ENCODE results near the gene XCL2.

The XCL2 gene

GRCh38 chr1:168513656-168514404 is 30.0 kb downstream of the XCL2 start:
- Histone ChIP-seq H3K9ac (ENCODE audit: low read depth, low read length) (peak overlapping the region; percentile 27; the same call in 1 of the 2 replicates), H3K27ac (ENCODE audit: low read length) (peak overlapping the region; percentile 68), H3K4me1 (ENCODE audit: insufficient read depth, low read length) (peaks cover 41% of the 10 kb centered on the region), H4K20me1 (ENCODE audit: insufficient read depth, low read length) (no peaks in the 10 kb centered on the region), H2AFZ (ENCODE audit: low read depth, low read length) (peak overlapping the region; percentile 35; the same call in 1 of the 2 replicates), H3K36me3 (ENCODE audit: insufficient read depth, low read length) (no peaks in the 10 kb centered on the region), H3K79me2 (ENCODE audit: insufficient read depth, low read length) (no peaks in the 10 kb centered on the region), H3K9me3 (ENCODE audit: insufficient read depth, low read length, severe bottlenecking) (no peaks in the 10 kb centered on the region), H3K27me3 (ENCODE audit: insufficient read depth, low read length, poor library complexity) (no peaks in the 10 kb centered on the region), H3K4me3 (ENCODE audit: low read depth in 1 of 2, low read length in 2 of 2) (peak overlapping the region in 1 of 2 experiments; percentile 35; a peak in 1 of 4 replicates), H3K4me2 (ENCODE audit: insufficient read depth, low read length) (peak overlapping the region; percentile 56)
- peak; percentile 22; the same call in 1 of the 3 replicates for ATAC-seq (ENCODE audit: insufficient read depth, low read depth)
- TF ChIP-seq EZH2 (IDR thresholded peaks at IDR 0.05; ENCODE audit: borderline replicate concordance, low read depth, low read length, severe bottlenecking) (no peak), CTCF (IDR thresholded peaks at IDR 0.05; ENCODE audit: borderline replicate concordance, extremely low read depth, low read length, poor library complexity, severe bottlenecking) (no peak)
- no peak for DNase-seq

GRCh38 chr1:168512864-168513595 is 30.8 kb downstream of the XCL2 start:
- peak overlapping the region; percentile 18; the same call in 1 of the 2 replicates for H2AFZ ChIP-seq (ENCODE audit: low read depth, low read length)
- ATAC-seq (ENCODE audit: insufficient read depth, low read depth), result peak; percentile 89

GRCh38 chr1:168509875-168510791 is 33.7 kb downstream of the XCL2 start:
- no peak overlapping the region for H2AFZ ChIP-seq (ENCODE audit: low read depth, low read length)
- no peaks in the 10 kb centered on the region for H3K36me3 ChIP-seq (ENCODE audit: insufficient read depth, low read length)
- H3K9me3 ChIP-seq (ENCODE audit: insufficient read depth, low read length, severe bottlenecking), result no peaks in the 10 kb centered on the region
- H3K4me3 ChIP-seq (ENCODE audit: low read depth in 1 of 2, low read length in 2 of 2), result no peak overlapping the region
- no peak for TF ChIP-seq CTCF (IDR thresholded peaks at IDR 0.05; ENCODE audit: borderline replicate concordance, extremely low read depth, low read length, poor library complexity, severe bottlenecking)
- no peak for TF ChIP-seq EZH2 (IDR thresholded peaks at IDR 0.05; ENCODE audit: borderline replicate concordance, low read depth, low read length, severe bottlenecking)
- H3K27me3 ChIP-seq (ENCODE audit: insufficient read depth, low read length, poor library complexity), result no peaks in the 10 kb centered on the region
- DNase-seq (no peak), ATAC-seq (ENCODE audit: insufficient read depth, low read depth) (no peak)
- H3K4me1 ChIP-seq (ENCODE audit: insufficient read depth, low read length), result peaks cover 30% of the 10 kb centered on the region
- H3K4me2 ChIP-seq (ENCODE audit: insufficient read depth, low read length), result no peak overlapping the region
- no peaks in the 10 kb centered on the region for H3K79me2 ChIP-seq (ENCODE audit: insufficient read depth, low read length)
- H3K27ac ChIP-seq (ENCODE audit: low read length), result no peak overlapping the region
- no peaks in the 10 kb centered on the region for H4K20me1 ChIP-seq (ENCODE audit: insufficient read depth, low read length)
- H3K9ac ChIP-seq (ENCODE audit: low read depth, low read length), result no peak overlapping the region

More at GRCh38 chr1:168512864-168513595, 30.8 kb downstream of the XCL2 start:
- H3K9ac ChIP-seq (ENCODE audit: low read depth, low read length), result peak overlapping the region; percentile 27
- H3K36me3 ChIP-seq (ENCODE audit: insufficient read depth, low read length), result no peaks in the 10 kb centered on the region
- DNase-seq, result peak; percentile 67
- TF ChIP-seq CTCF (IDR thresholded peaks at IDR 0.05; ENCODE audit: borderline replicate concordance, extremely low read depth, low read length, poor library complexity, severe bottlenecking), result no peak
- no peak for TF ChIP-seq EZH2 (IDR thresholded peaks at IDR 0.05; ENCODE audit: borderline replicate concordance, low read depth, low read length, severe bottlenecking)
- H3K4me2 ChIP-seq (ENCODE audit: insufficient read depth, low read length), result peak overlapping the region; percentile 56
- no peaks in the 10 kb centered on the region for H3K27me3 ChIP-seq (ENCODE audit: insufficient read depth, low read length, poor library complexity)
- peaks cover 33% of the 10 kb centered on the region for H3K4me1 ChIP-seq (ENCODE audit: insufficient read depth, low read length)
- no peaks in the 10 kb centered on the region for H3K9me3 ChIP-seq (ENCODE audit: insufficient read depth, low read length, severe bottlenecking)
- H4K20me1 ChIP-seq (ENCODE audit: insufficient read depth, low read length), result no peaks in the 10 kb centered on the region
- peak overlapping the region in 1 of 2 experiments; percentile 35; a peak in 2 of 4 replicates for H3K4me3 ChIP-seq (ENCODE audit: low read depth in 1 of 2, low read length in 2 of 2)
- H3K27ac ChIP-seq (ENCODE audit: low read length), result peak overlapping the region; percentile 68
- H3K79me2 ChIP-seq (ENCODE audit: insufficient read depth, low read length), result no peaks in the 10 kb centered on the region

All from DND-41 (cell line).